SK-N-SH treated with all-trans-retinoic acid at 6 μM for 48 hours (cell line): ENCODE data around the gene CATSPERZ.

Source experiments
- ATAC-seq: fragments of 200-7000 bp; cut with Tn5 transposase; 3 replicates; pipeline ENCODE4 v1.9.1; 2020; ENCODE audit warnings: mild to moderate bottlenecking, moderate library complexity
- ARNTL ChIP-seq: fragments of 450-650 bp; formaldehyde crosslinking; IDR thresholded peaks from 2 replicates; pipeline ENCODE4 v1.5.0; 2020; ENCODE audit warnings: low read depth, mild to moderate bottlenecking, moderate library complexity, borderline replicate concordance
- CSDC2 ChIP-seq: fragments of 250-450 bp; sonication (Bioruptor Pico); IDR thresholded peaks from 2 replicates; pipeline ENCODE4 v1.5.0; 2020; ENCODE audit warnings: mild to moderate bottlenecking, moderate library complexity
- ESRRG ChIP-seq: fragments of 250-450 bp; sonication (Bioruptor Pico); IDR thresholded peaks from 2 replicates; pipeline ENCODE4 v1.6.1; 2021; ENCODE audit warnings: mild to moderate bottlenecking
- ISL1 ChIP-seq: fragments of 250-450 bp; sonication (Bioruptor Pico); IDR thresholded peaks from 2 replicates; pipeline ENCODE4 v2.1.2; 2022; ENCODE audit warnings: mild to moderate bottlenecking, moderate library complexity
- OSR1 ChIP-seq: fragments of 250-450 bp; sonication (Bioruptor Pico); IDR thresholded peaks from 2 replicates; pipeline ENCODE4 v1.8.0; 2022; ENCODE audit warnings: moderate library complexity, mild to moderate bottlenecking, inconsistent platforms
- PPARA ChIP-seq: fragments of 250-450 bp; sonication (Bioruptor Pico); IDR thresholded peaks from 2 replicates; pipeline ENCODE4 v1.5.0; 2020; ENCODE audit warnings: mild to moderate bottlenecking, borderline replicate concordance
- RARB ChIP-seq: fragments of 250-450 bp; sonication (Bioruptor Pico); IDR thresholded peaks from 2 replicates; pipeline ENCODE4 v1.8.0; 2021; ENCODE audit warnings: mild to moderate bottlenecking, moderate library complexity
- SNAI2 ChIP-seq: fragments of 250-450 bp; sonication (Bioruptor Pico); IDR thresholded peaks from 2 replicates; pipeline ENCODE4 v1.5.0; 2020; ENCODE audit warnings: mild to moderate bottlenecking, moderate library complexity
- TCF4 ChIP-seq: fragments of 250-450 bp; sonication (Bioruptor Pico); IDR thresholded peaks from 2 replicates; pipeline ENCODE4 v1.8.0; 2021; ENCODE audit warnings: mild to moderate bottlenecking, moderate library complexity, borderline replicate concordance
- ZC3H10 ChIP-seq: fragments of 250-450 bp; sonication (Bioruptor Pico); IDR thresholded peaks from 2 replicates; pipeline ENCODE4 v1.5.1; 2021; ENCODE audit warnings: mild to moderate bottlenecking, moderate library complexity
- ZFP3 ChIP-seq: fragments of 250-450 bp; sonication (Bioruptor Pico); IDR thresholded peaks from 2 replicates; pipeline ENCODE4 v1.5.0; 2020; ENCODE audit warnings: mild to moderate bottlenecking, moderate library complexity
- ZFP30 ChIP-seq: fragments of 450-650 bp; formaldehyde crosslinking; IDR thresholded peaks from 2 replicates; pipeline ENCODE4 v1.5.0; 2022; ENCODE audit warnings: mild to moderate bottlenecking, moderate library complexity
- ZNF70 ChIP-seq: fragments of 450-650 bp; formaldehyde crosslinking; IDR thresholded peaks from 2 replicates; pipeline ENCODE4 v1.5.0; 2020; ENCODE audit warnings: mild to moderate bottlenecking, moderate library complexity
- ZNF8 ChIP-seq: fragments of 450-650 bp; formaldehyde crosslinking; IDR thresholded peaks from 2 replicates; pipeline ENCODE4 v1.5.0; 2020; ENCODE audit warnings: mild to moderate bottlenecking, moderate library complexity
- TF ChIP-seq, protein P1 (sequence below): fragments of 250-450 bp; sonication (Bioruptor Pico); IDR thresholded peaks from 2 replicates; pipeline ENCODE4 v1.5.0; 2020; ENCODE audit warnings: mild to moderate bottlenecking, moderate library complexity
- TF ChIP-seq, protein P2 (sequence below): fragments of 250-450 bp; sonication (Bioruptor Pico); IDR thresholded peaks from 2 replicates; pipeline ENCODE4 v1.8.0; 2020; ENCODE audit warnings: mild to moderate bottlenecking, moderate library complexity, borderline replicate concordance
- TF ChIP-seq, protein P3 (sequence below): fragments of 250-450 bp; sonication (Bioruptor Pico); IDR thresholded peaks from 2 replicates; pipeline ENCODE4 v1.5.1; 2020; ENCODE audit warnings: low read depth, mild to moderate bottlenecking, moderate library complexity
- TF ChIP-seq, protein P4 (sequence below): fragments of 250-450 bp; sonication (Bioruptor Pico); IDR thresholded peaks from 2 replicates; pipeline ENCODE4 v1.8.0; 2021; ENCODE audit warnings: low read depth, mild to moderate bottlenecking, moderate library complexity, borderline replicate concordance

The CATSPERZ gene

DNA sequence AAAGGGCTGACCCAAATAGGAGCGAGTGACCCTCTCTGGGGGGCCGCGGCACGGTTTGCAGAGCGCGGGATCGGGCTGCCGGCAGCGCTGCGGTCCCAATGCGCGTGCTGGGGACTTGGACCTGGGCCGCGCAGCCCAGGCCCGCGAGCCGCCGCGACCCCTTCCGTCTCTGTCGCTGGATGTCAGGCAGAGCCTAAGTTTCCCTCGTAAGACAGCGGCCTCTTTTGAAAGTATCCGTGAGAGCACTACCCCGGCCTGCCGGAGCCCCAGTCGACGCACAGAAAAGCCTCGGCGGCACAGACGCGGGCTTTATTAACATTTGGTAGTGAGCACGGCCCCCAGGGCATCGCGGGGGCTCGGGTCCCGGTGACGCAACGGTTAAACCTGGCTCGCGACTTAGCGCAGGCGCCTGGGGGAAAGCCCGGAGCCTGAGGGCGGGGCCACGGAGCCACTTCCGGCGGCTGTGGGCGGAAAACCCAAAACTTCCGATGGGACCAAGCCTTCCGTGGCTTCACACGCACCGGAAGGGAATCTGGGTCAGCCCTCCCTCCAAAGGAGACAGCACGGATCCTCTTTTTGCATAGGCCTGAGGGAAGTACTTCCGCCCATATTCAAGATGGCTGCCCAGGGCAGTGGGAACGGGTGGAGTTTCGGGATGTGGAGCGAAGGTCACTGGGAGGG, 30.5 kb upstream of the CATSPERZ start:
- ATAC-seq = peak; percentile 87
- TF ChIP-seq ZC3H10 (CRISPR knock-in tag) = no peak
- TF ChIP-seq, protein P1, sequence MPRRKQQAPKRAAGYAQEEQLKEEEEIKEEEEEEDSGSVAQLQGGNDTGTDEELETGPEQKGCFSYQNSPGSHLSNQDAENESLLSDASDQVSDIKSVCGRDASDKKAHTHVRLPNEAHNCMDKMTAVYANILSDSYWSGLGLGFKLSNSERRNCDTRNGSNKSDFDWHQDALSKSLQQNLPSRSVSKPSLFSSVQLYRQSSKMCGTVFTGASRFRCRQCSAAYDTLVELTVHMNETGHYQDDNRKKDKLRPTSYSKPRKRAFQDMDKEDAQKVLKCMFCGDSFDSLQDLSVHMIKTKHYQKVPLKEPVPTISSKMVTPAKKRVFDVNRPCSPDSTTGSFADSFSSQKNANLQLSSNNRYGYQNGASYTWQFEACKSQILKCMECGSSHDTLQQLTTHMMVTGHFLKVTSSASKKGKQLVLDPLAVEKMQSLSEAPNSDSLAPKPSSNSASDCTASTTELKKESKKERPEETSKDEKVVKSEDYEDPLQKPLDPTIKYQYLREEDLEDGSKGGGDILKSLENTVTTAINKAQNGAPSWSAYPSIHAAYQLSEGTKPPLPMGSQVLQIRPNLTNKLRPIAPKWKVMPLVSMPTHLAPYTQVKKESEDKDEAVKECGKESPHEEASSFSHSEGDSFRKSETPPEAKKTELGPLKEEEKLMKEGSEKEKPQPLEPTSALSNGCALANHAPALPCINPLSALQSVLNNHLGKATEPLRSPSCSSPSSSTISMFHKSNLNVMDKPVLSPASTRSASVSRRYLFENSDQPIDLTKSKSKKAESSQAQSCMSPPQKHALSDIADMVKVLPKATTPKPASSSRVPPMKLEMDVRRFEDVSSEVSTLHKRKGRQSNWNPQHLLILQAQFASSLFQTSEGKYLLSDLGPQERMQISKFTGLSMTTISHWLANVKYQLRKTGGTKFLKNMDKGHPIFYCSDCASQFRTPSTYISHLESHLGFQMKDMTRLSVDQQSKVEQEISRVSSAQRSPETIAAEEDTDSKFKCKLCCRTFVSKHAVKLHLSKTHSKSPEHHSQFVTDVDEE (CRISPR knock-in tag) = peak; percentile 17; the same call in 1 of the 2 replicates
- TF ChIP-seq, protein P2, sequence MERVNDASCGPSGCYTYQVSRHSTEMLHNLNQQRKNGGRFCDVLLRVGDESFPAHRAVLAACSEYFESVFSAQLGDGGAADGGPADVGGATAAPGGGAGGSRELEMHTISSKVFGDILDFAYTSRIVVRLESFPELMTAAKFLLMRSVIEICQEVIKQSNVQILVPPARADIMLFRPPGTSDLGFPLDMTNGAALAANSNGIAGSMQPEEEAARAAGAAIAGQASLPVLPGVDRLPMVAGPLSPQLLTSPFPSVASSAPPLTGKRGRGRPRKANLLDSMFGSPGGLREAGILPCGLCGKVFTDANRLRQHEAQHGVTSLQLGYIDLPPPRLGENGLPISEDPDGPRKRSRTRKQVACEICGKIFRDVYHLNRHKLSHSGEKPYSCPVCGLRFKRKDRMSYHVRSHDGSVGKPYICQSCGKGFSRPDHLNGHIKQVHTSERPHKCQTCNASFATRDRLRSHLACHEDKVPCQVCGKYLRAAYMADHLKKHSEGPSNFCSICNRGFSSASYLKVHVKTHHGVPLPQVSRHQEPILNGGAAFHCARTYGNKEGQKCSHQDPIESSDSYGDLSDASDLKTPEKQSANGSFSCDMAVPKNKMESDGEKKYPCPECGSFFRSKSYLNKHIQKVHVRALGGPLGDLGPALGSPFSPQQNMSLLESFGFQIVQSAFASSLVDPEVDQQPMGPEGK (CRISPR knock-in tag) = peak; percentile 64; the same call in 1 of the 2 replicates

DNA sequence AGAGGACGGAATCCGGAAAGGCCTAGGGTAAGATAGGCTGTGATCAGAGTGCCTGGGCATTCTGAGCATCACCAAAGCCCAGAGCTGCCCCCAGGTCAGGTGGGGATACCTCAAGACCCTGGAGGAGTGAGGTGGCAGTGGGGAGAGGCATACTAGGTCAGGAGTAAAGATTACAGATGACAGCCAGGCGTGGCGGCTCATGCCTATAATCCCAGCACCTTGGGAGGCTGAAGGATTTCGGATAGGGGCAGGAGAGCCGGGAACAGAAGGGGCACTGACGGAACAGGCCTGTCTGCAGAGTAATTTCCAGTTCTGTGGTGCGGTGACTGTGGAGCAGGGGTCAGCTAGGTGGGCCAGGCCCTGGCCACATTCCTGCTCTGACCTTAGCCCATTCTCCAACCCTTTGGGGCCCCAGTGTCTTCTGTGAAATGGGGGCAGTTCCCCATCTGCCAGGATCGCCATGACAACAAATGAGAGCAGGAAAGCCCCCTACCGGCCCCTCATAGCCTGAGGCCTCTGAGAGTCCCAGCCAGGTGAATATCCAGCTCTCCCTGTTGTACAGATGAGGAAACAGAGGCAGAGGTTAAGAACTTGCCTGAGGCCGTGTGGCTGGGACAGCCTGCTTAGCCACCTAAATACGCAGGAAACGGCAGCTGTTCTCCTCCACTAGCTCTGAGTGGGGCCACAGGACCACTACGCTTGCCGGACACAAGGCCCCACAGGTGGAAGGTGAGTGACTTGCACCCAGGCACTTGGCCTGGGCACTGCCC, 24.9 kb upstream of the CATSPERZ start:
- ATAC-seq = no peak
- no peak for TF ChIP-seq ESRRG (CRISPR knock-in tag)

DNA sequence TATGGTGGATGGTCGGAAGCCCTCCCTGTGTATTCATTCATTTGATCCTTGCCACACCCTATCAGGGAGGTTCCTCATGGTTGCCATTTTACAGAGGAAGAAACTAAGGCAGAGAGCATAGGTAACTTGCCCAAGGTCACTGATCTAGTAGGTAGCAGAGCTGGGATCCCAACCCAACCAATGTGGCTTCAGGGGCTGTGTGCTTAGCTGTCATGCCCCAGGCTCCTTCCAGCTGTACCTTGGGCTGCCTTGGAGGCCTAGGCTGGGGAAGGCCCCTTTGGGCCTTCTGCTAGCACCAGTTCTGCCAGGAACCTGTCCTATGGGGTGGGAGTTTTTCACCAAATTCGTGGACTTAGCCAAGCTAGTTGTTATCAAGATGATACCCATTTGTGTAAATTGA, 24.3 kb upstream of the CATSPERZ start:
- no peak for ATAC-seq
- TF ChIP-seq ZNF70 (CRISPR knock-in tag) (no peak), ISL1 (CRISPR knock-in tag) (no peak), PPARA (no peak), ZC3H10 (CRISPR knock-in tag) (no peak), ZNF8 (no peak), ZFP3 (CRISPR knock-in tag) (no peak), RARB (CRISPR knock-in tag) (no peak), SNAI2 (CRISPR knock-in tag) (no peak), ARNTL (CRISPR knock-in tag) (no peak), TCF4 (no peak), ESRRG (CRISPR knock-in tag) (no peak), CSDC2 (CRISPR knock-in tag) (no peak), ZFP30 (no peak), OSR1 (CRISPR knock-in tag) (no peak)
- TF ChIP-seq, protein P3, sequence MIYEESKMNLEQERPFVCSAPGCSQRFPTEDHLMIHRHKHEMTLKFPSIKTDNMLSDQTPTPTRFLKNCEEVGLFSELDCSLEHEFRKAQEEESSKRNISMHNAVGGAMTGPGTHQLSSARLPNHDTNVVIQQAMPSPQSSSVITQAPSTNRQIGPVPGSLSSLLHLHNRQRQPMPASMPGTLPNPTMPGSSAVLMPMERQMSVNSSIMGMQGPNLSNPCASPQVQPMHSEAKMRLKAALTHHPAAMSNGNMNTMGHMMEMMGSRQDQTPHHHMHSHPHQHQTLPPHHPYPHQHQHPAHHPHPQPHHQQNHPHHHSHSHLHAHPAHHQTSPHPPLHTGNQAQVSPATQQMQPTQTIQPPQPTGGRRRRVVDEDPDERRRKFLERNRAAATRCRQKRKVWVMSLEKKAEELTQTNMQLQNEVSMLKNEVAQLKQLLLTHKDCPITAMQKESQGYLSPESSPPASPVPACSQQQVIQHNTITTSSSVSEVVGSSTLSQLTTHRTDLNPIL = no peak
- TF ChIP-seq, protein P1 (CRISPR knock-in tag) = no peak
- TF ChIP-seq, protein P4, sequence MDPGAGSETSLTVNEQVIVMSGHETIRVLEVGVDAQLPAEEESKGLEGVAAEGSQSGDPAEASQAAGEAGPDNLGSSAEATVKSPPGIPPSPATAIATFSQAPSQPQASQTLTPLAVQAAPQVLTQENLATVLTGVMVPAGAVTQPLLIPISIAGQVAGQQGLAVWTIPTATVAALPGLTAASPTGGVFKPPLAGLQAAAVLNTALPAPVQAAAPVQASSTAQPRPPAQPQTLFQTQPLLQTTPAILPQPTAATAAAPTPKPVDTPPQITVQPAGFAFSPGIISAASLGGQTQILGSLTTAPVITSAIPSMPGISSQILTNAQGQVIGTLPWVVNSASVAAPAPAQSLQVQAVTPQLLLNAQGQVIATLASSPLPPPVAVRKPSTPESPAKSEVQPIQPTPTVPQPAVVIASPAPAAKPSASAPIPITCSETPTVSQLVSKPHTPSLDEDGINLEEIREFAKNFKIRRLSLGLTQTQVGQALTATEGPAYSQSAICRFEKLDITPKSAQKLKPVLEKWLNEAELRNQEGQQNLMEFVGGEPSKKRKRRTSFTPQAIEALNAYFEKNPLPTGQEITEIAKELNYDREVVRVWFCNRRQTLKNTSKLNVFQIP (CRISPR knock-in tag) = no peak
- TF ChIP-seq, protein P2 (CRISPR knock-in tag) = no peak
